HG03378 (cell line): ENCODE data around the gene KRT6B.

ENCODE experiments used
- ATAC-seq: cut with Tn5 transposase; IDR thresholded peaks from one replicate; pipeline ENCODE4 v1.9.1; 2021; ENCODE audit warnings: mild to moderate bottlenecking, moderate library complexity; ENCODE audit not compliant: unreplicated experiment

Gene KRT6B

GRCh38 chr12:52436828-52437474, 15.0 kb downstream of the KRT6B start:
- no peak for ATAC-seq

GRCh38 chr12:52436000-52436827, 15.7 kb downstream of the KRT6B start:
- no peak for ATAC-seq

GRCh38 chr12:52435659-52435999, 16.3 kb downstream of the KRT6B start:
- no peak for ATAC-seq

GRCh38 chr12:52434760-52435530, 17.0 kb downstream of the KRT6B start:
- no peak for ATAC-seq

DNA sequence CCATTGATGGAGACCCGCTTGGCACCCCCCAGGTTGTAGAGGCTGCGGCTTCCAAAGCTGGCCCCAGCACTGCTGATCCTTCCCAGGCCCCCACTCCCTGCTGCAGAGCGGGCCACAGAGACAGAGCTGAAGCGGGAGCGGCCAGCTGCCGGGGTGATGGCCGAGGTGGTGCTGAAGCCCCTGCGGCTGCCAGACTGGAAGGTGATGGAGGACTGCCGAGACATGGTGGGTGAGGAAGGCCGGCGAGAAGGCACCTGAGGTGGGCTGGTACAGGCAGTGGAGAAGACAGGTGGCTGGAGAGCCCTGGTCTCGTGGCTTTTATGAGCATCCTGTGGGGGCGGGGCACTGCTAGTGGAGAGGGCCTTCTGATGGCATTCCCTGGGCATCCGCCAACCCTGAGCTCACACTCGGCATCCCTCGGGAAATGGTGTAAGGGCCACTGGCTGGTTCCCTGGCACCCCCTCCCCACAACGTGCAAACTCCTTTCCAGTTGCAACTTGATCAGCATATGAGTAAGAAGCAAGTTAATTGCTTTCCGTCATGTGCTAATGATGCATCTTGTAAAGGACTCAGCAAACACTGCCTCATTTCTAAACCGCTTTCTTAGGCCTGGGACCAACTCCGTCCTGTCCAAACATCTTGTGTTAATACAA, 17.7 kb downstream of the KRT6B start, which contains the start of gene KRT75:
KRT75 (minus strand) TSS at position 291 of the 653 bp plus-strand sequence; CDS start at position 224, 67 bp downstream.
- ATAC-seq: no peak

- ATAC-seq: no peak
These were observed 18.4 kb downstream of the KRT6B start for GRCh38 chr12:52433501-52434080.

DNA sequence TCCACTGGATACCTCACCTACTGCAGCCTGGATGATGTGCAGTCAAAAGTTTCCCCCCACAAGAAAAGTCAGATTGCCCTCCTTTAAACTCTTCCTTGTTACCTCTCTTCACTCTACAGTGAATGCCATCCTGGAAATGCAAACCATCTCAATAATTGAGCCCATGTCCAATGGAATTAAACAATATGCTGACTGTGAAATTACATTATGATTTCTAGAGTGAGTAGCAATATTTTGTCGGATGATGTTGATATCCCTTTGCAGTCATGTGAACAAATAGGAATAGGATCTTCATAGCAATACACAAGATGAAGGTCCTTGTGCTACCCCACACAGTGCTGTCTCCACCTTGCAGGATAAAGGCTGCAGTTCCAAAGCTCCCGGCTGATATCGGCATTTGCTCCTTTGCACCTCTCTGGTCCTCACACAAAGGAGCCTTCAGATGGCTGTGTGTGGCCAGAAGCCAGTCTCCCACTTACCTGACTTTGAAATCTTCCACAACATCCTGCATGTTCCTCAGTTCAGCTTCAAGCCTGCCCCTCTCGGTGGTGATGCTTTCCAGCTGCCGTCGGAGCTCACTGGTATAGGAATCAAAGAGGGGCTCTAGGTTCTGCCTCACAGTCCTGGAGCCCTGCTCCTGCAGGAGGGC, 19.3 kb downstream of the KRT6B start:
- ATAC-seq: no peak

- ATAC-seq: no peak
These were observed 23.8 kb downstream of the KRT6B start for GRCh38 chr12:52428121-52428520.

DNA sequence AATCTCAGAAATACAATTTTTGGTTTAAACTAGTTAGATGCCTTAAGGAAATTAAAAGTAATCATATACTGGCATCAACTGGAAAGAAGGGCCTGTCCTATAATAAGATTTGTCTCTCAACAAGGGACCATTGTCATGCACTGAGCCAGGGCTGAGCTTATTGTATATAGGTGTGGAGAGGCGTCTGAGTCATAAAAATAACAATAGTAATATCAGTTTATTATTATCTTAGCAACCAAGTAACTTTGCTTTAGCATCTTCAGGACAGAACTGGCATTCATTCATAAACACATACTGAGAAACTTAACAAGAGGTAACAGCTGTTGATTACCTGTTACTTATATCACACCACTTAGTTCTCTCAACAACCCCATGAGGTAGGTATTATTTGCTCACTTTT, 24.9 kb downstream of the KRT6B start:
- ATAC-seq: no peak

DNA sequence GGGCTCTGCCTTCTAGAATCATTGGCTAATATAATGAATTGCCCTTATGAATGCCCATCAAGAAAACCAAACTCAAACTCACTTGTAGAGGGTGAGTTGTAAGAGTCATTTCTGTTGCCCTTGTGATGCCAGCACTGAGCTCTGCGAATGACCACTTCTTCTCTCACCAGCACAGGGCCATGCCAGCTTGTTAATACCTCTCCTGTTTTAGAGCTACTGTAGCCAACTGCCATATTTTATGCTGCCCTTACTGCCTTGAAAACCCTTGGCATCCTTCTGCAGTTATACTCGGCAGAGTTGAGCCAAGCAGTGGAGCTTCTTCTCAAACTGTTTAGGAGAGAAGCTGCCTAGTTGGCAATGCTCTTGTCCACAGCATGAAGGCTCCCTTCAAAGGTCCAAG, 25.9 kb downstream of the KRT6B start:
- no peak for ATAC-seq

GRCh38 chr12:52425466-52425865, 26.5 kb downstream of the KRT6B start:
- no peak for ATAC-seq

DNA sequence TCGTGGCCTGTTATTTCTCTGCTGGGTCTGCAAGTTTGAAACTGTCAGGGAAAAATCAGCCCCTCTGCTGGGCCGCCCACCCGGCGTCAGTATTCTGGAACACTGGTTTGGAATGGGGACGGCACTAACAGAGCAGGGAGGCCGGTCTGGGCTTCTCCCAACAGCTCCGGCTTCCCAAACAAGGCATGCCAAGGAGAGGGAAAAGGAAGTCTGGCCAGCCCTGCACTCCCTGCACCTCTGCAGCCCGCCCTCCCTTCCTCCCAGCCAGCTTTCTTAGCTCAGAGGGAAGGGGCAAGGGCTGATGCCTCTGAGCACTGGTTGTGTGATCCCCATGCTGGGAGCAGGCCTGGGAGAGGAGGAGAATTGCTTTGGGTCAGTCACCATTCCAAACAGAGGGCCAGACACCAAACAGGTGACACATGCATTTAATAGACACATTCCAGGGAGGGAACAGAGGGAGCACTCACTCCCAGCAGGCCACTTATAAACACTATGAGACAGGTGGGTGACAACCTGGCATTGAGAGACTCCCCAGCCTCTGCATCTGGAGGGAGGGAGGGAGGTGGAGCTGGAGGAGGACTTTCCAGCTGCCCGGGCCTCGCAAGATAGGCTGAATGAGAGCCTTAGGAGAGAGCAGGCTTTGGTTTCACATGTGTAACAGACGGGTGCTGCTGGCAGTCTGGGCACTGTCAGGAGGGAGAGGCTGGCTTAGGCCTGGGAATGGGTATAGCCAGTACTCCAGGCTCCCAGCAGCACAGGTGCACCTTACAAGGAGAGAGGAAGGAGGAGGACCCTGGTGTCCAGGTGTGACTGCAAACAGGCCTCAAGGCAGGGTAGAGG, 28.1 kb downstream of the KRT6B start:
- no peak for ATAC-seq

DNA sequence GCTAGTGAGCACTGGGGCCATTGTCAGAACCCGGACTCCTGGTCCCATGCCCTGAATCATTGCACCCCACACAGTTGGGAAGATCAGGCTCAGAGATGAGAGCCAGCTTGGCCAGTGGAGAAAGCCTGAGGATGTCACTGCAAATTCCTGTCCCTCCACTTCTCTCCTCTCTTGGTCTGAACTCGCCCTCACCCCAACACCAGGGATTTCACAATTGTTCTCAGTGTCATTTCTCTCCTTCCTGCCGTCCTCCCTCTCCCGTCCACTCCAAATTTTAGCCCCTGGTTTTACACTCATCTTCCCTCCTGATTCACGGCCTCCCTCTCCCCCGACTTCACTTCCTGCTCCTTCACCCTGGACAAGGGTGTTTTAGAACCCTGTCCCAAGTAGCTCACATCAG, 28.9 kb downstream of the KRT6B start:
- no peak for ATAC-seq

DNA sequence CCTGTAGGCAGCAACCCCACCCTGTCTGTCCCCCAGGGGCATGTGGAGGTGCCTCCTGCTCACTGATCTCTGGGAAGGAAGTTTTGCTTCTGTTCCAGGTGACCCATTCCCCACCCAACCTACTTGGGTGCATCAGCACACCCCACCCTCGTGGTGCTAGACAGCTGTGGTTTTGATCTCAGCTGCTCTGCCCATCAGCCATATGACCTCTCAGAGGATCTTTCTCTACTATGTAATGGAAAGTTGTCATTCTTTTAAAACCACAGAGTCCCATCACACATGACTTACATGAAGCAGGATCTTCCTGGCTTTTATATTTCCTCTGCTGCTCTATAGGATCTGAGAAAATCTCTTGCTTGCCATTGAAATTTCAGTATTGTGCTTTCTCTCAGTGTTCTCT, 32.3 kb downstream of the KRT6B start:
- no peak for ATAC-seq

GRCh38 chr12:52418576-52419110, 33.3 kb downstream of the KRT6B start:
- ATAC-seq: no peak

DNA sequence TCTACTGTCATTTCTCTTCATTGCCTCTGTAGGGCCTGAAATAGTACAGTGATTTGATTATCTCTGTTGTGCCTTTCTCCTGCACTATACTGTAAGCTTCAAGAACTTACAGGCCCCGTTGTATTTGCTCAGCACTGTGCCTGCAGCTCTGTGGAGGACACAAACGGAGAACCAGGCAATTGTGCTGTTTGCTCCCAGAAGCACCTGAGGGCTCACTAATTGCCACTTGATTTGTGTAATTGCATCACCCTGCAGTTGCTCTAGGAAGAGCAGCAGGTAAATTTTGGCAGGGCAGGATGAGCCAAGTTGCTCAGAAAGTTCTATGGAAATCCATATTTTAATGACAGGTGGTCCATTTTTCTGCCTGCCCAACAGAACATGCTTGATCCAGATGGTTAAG, 34.2 kb downstream of the KRT6B start:
- no peak for ATAC-seq

- ATAC-seq: no peak
These were observed 35.2 kb downstream of the KRT6B start for GRCh38 chr12:52416795-52417194.

GRCh38 chr12:52415870-52416750, 35.8 kb downstream of the KRT6B start:
- no peak for ATAC-seq
